Measurements from ENCODE around the gene SYT2.

The SYT2 gene

GRCh38 chr1:202671399-202671798, 38.9 kb downstream of the SYT2 start:
- DNase-seq, result no peak

GRCh38 chr1:202665417-202665816, 44.8 kb downstream of the SYT2 start:
- no peak for DNase-seq

- DNase-seq, result no peak
These were observed 46.2 kb downstream of the SYT2 start for GRCh38 chr1:202664083-202664482.

- no peak for DNase-seq
These were observed 47.1 kb downstream of the SYT2 start for GRCh38 chr1:202663131-202663530.

GRCh38 chr1:202662081-202662480, 48.2 kb downstream of the SYT2 start:
- DNase-seq, result peak; percentile 5

- no peak for DNase-seq
These were observed 49.0 kb downstream of the SYT2 start for GRCh38 chr1:202661136-202661845.

- no peak for DNase-seq
These were observed 50.3 kb downstream of the SYT2 start for GRCh38 chr1:202659974-202660373.

- no peak for DNase-seq
These were observed 50.7 kb downstream of the SYT2 start for GRCh38 chr1:202659541-202659940.

- DNase-seq, result no peak
These were observed 51.5 kb downstream of the SYT2 start for GRCh38 chr1:202658769-202659168.

- DNase-seq, result no peak
These were observed 51.9 kb downstream of the SYT2 start for GRCh38 chr1:202658251-202658759.

GRCh38 chr1:202656951-202657646, 53.2 kb downstream of the SYT2 start:
- no peak for DNase-seq

- DNase-seq, result no peak
These were observed 54.2 kb downstream of the SYT2 start for GRCh38 chr1:202656057-202656456.

- DNase-seq, result no peak
These were observed 56.2 kb downstream of the SYT2 start for GRCh38 chr1:202654079-202654478.

- no peak for DNase-seq
These were observed 60.5 kb downstream of the SYT2 start for GRCh38 chr1:202649553-202650392.

- DNase-seq, result no peak
These were observed 61.5 kb downstream of the SYT2 start for GRCh38 chr1:202648605-202649226.

GRCh38 chr1:202645097-202645476, 65.2 kb downstream of the SYT2 start:
- no peak for DNase-seq

- no peak for DNase-seq
These were observed 65.8 kb downstream of the SYT2 start for GRCh38 chr1:202644219-202645096.

- DNase-seq, result no peak
These were observed 66.6 kb downstream of the SYT2 start for GRCh38 chr1:202643397-202644218.

GRCh38 chr1:202642619-202643291, 67.5 kb downstream of the SYT2 start:
- no peak for DNase-seq

GRCh38 chr1:202642212-202642611, 68.0 kb downstream of the SYT2 start:
- no peak for DNase-seq
